ENCODE results near the gene FAM53A.

The FAM53A gene

DNA sequence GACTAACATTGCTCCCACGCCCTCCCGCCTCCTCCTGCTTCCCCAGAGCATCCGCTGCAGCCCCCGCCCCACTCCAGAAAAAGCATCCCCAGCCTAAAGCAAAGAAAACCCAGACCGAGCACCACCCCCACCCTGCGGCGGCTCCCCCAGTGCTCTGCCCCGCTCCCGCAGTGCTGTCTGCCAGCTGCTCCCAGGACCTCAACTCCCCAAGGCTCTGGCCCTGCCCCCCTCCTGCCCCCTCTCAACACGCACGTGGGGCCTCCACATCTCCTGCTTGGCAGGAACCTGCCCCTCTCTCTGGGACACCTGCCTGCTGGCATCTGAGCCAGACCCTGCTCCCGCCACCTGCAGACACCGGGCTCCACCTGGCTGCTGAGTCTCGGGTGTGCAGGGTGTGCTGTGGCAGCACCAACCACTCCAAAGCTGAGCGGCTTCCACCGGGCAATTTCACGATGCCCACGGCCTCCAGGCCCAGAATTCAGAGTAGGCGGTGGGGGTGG, 79.4 kb downstream of the FAM53A start:
- H3K4me3 ChIP-seq (replicated peaks in 1 of 2; ENCODE audit: low read depth in 2 of 2, low read length in 2 of 2): no peak overlapping the region
- TF ChIP-seq, protein P1, sequence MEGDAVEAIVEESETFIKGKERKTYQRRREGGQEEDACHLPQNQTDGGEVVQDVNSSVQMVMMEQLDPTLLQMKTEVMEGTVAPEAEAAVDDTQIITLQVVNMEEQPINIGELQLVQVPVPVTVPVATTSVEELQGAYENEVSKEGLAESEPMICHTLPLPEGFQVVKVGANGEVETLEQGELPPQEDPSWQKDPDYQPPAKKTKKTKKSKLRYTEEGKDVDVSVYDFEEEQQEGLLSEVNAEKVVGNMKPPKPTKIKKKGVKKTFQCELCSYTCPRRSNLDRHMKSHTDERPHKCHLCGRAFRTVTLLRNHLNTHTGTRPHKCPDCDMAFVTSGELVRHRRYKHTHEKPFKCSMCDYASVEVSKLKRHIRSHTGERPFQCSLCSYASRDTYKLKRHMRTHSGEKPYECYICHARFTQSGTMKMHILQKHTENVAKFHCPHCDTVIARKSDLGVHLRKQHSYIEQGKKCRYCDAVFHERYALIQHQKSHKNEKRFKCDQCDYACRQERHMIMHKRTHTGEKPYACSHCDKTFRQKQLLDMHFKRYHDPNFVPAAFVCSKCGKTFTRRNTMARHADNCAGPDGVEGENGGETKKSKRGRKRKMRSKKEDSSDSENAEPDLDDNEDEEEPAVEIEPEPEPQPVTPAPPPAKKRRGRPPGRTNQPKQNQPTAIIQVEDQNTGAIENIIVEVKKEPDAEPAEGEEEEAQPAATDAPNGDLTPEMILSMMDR (IDR thresholded peaks at IDR 0.05; ENCODE audit: low read depth, low read length): no peak
- DNase-seq (ENCODE audit: low read depth in 2 of 2): no peak

DNA sequence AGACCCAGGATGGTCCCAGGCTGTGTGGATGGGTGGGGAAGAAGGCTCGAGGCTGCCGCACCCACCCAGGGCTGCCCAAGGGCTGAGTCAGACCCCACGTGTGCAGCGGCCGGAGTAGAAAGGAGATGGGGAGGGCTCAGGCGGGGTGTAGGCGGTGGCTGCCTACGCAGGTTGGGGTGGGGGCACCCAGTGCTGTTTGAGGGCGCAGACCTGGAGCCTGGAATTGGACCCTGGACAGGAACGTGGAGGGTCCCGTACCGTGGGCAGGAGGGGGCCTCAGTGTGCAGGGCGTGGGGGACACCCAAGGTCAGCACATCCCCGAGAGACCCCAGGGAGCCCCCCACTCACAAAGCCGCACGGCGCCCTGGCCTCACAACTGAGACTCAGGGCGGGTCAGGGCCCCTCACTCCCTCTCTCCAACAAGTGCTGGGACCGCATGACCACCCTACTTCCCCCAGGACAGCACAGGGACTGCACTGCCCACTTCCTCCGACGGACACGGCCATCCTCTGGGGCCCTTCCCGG, 79.9 kb downstream of the FAM53A start:
- no peak for DNase-seq (ENCODE audit: low read depth in 2 of 2)

DNA sequence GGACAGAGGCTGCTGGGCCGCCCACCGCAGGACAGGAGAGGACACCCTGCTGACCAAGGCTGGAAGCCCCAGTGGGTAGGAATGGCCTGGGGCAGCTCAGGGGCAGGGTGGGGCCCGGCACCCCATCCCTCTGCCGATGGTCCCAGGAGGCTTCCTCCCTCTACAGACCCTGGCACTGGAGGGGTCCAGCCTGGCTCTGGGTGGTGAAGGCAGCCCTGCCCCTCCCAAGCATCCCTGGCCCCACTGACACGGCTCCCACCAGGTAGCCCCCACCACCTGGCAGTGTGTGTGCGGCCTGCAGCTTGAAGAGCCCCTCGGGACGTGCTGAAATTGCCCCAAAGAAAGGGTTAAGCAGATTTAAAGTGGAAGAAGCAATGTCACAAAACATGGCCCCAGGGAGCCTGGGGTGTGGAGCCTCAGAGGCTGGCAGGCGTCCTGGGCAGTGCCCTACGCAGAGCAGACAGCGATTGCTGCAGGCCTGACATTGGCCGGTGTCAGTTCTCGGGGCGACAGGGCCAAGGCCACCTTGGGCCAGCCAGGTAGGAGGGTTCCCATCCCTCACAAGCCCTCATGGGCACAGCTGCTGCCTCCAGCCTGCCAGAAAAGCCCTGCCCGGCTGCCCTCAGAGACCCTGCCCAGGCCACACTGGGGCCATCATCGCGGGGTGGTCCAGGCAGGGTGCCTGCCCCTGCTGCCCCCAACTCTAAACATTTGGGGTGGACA, 80.5 kb downstream of the FAM53A start:
- TF ChIP-seq, protein P1 (IDR thresholded peaks at IDR 0.05; ENCODE audit: low read depth, low read length): no peak
- H3K4me3 ChIP-seq (replicated peaks in 1 of 2; ENCODE audit: low read depth in 2 of 2, low read length in 2 of 2): no peak overlapping the region
- no peak for DNase-seq (ENCODE audit: low read depth in 2 of 2)

More for the DNA sequence above, 79.9 kb downstream of the FAM53A start:
- TF ChIP-seq, protein P1 (IDR thresholded peaks at IDR 0.05; ENCODE audit: low read depth, low read length): no peak
- H3K4me3 ChIP-seq (replicated peaks in 1 of 2; ENCODE audit: low read depth in 2 of 2, low read length in 2 of 2): no peak overlapping the region

DNA sequence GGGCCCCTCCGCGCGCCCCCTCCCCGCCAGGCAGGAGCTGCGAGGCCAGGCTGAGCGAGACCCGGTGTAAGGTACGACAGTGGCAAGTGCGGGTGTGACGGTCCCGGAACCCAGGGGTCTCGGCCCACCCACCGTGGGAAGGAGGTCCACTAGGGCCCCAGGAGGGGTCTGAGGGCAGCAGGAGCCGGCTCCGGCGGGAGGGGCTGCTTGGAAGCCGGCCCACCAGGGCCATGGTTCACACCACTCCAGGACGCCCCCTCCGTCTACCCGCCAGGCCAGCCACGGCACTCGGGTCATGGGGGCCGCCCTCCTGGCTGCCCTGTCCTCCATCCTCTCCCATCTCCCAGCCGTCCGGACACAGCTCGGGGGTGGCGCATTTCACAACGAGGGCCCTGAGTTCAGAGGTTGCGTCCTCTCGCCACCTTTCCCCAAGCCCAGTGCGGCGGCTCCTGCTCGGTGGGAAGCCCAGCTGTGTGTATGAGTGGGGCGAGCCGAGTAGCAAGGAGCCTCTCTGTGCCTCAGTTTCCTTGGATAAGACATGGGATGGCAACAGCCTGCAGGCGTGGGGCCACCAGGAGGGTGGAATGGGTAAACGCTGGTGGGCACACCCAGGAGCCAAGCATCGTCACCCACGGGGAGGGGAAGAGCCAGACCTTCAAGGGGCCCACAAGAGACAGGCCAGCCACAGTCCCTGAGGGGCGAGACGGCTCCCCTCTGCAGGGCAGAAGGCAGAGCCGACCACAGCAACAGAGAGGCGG, 81.3 kb downstream of the FAM53A start:
- TF ChIP-seq, protein P1 (IDR thresholded peaks at IDR 0.05; ENCODE audit: low read depth, low read length): no peak
- no peak overlapping the region for H3K4me3 ChIP-seq (replicated peaks in 1 of 2; ENCODE audit: low read depth in 2 of 2, low read length in 2 of 2)
- no peak for DNase-seq (ENCODE audit: low read depth in 2 of 2)

DNA sequence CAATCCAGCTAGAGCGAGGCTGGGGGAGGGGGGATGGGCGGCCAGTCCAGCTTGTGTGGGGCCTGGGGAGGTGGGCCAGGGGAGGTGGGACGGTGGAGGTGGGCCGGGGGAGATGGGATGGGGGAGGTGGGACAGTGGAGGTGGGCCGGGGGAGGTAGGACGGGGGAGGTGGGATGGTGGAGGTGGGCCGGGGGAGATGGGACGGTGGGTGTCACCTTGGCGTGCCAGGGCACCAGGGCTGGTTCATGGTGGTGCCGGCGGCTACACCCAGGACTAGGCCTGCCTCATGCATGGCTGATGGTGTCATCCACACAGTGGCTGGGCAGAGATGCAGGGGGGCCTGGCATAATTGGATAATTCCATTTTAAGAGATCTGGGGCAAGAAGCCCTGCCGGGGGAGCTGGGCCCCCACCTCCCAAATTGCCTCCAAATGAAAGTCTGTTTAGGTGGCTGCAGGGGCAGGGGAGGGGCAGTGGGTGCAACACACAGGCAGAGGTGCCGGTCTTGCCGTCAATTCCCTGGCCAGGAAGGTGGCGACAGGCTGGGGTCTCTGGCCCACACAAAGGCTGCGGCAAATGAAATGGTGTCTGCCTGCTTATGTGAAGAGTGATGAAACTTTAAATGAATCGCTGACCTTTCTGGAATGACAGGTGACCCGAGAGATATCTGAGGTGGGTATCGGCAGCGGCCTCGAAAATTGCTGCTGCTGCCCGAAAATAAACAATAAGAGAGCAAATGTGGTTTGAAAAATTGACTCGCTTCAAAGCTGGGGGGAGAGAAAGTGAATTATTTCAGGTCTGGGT, 82.1 kb downstream of the FAM53A start:
- TF ChIP-seq, protein P1 (IDR thresholded peaks at IDR 0.05; ENCODE audit: low read depth, low read length): no peak
- DNase-seq (ENCODE audit: low read depth in 2 of 2): no peak
- no peak overlapping the region for H3K4me3 ChIP-seq (replicated peaks in 1 of 2; ENCODE audit: low read depth in 2 of 2, low read length in 2 of 2)

DNA sequence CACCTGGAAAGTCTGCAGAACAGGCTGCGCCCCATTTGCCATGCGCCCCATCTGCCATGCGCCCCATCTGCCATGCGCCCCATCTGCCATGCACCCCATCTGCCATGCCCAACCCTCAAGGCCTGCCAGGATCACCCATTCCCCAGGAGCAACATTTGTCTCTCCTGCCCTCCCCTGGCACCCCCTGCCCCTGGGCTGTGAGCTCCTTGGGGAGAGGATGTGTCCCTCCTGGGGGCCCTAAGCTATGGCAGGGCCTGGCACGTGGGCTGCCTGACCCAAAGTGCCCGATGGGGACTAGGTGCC, 82.6 kb downstream of the FAM53A start:
- TF ChIP-seq, protein P1 (IDR thresholded peaks at IDR 0.05; ENCODE audit: low read depth, low read length): no peak
- H3K4me3 ChIP-seq (replicated peaks in 1 of 2; ENCODE audit: low read depth in 2 of 2, low read length in 2 of 2): no peak overlapping the region
- DNase-seq (ENCODE audit: low read depth in 2 of 2): no peak

All from cardiac fibroblast (primary cell).